NCI-H1694 treated with DMSO at 0.1 percent for 48 hours (cell line): ENCODE results near the gene HOXD10.

Source experiments
- DNase-seq: peaks from one replicate; lab custom pipeline; 2025; lab: John Stamatoyannopoulos, UW

The HOXD10 gene

DNA sequence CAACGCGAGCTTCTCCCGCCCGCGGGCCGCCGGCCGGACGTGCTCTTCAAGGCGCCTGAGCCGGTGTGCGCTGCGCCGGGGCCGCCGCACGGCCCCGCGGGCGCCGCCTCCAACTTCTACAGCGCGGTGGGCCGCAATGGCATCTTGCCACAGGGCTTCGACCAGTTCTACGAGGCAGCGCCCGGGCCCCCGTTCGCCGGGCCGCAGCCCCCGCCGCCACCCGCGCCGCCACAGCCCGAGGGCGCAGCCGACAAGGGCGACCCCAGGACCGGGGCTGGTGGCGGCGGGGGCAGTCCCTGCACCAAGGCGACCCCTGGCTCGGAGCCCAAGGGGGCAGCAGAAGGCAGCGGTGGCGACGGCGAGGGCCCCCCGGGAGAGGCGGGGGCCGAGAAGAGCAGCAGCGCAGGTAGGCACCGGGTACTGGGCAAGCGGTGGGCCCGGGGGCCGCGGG, 8.8 kb upstream of the HOXD10 start:
- no peak for DNase-seq

DNA sequence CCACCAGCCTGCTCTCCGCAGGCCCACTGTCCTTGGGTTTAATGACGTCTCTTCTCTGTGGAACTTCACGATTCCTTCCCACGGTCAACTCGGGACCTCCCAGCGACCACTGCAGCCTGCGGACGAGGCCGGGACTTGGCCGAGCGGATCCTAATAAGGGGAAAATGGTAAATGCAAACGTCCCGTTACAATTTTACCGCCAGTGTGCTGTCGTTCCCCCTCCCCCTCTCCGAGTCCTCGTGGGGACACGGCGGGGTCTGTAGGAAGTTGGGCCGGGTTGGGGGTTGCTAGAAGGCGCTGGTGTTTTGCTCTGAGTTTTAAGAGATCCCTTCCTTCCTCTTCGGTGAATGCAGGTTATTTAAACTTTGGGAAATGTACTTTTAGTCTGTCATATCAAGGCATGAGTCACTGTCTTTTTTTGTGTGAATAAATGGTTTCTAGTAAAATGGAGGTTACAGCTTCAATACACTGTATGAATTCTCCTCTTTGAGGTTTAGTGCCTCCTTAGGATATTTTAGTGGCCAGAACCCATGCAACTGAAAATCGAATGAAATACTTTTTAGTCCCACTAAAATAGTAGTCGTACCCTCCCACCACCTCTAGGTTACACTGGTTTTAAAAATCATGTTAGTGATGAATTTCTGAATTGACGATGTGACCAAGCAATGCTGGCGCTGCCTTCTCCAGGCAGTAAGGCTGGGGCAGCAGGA, 7.2 kb upstream of the HOXD10 start:
- DNase-seq: no peak

DNA sequence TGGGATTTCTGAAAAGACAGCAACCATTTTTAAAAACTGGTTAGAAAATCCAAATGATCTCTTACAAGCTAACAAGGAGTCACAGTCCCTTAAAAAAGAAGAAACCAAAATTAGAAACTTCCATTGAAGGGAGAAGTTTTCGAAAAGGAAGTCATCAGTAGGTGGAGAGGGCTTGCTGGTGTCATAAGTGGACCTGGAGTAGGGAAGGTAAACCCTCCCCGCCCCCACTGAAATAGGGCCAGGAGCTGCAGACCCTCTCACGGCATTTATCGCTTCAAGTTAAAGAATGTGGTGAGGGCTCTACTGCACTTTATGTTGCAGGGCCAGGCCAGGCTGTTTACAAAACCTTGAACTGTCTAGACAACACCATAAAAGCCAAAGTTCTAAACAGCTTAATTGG, 6.6 kb upstream of the HOXD10 start:
- no peak for DNase-seq

DNA sequence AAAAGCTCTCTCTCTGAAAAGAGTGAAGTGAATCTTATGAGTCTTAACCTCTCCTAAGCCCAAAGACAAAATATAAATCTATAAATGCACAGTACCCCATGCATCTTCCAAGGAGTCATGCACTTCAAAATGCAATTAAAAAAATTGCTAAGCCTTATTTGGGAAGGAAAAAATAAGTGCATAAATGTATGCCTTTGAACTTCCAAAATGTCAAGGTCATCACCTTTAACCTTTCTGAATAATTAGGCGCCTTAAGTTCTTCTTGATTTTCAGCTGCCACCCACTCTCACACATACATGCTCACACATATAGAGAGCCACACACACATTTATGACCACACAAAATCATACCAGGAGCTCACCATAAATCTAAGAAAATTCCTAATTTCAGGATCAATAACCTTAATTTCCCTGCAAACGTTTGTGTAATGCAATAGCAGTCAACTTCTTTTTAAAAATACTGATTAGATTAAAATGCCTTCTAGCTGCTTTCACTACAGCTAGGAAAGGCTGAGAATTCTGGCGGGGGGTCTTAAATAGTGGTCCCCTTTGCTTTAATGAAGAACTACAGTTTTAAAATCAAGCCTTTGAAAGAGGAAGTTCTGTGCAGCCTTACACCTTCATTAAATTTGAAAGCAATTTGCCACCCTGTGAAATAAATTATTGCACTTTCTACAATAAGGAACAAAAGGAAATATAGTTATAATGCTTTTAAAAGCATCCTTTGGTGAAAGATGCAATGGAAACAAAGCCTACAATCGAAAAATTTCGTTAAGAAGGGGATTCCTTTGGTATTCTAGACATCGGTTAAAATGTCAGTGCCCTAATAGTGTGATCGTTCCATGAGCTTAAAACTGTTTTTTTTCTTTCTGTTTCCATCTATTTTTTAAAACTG, 5.9 kb upstream of the HOXD10 start:
- no peak for DNase-seq

DNA sequence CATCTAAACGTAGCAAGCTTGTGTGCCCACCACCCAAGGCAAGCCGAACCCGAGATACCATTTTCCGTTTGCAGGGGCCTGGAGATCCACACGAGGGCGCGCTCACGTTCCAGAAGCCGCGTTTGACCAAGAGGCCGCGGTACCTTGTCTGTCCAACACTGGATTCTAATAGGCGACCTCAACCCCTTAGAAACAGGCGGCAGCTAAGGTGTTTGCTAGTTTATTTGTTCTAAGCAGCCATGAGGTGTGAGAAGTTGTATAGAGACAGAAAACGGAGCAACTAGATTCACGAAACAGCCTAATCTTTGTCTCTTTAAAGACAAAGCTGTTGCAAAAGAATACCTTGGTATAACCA, 5.3 kb upstream of the HOXD10 start:
- peak; percentile 59 for DNase-seq

DNA sequence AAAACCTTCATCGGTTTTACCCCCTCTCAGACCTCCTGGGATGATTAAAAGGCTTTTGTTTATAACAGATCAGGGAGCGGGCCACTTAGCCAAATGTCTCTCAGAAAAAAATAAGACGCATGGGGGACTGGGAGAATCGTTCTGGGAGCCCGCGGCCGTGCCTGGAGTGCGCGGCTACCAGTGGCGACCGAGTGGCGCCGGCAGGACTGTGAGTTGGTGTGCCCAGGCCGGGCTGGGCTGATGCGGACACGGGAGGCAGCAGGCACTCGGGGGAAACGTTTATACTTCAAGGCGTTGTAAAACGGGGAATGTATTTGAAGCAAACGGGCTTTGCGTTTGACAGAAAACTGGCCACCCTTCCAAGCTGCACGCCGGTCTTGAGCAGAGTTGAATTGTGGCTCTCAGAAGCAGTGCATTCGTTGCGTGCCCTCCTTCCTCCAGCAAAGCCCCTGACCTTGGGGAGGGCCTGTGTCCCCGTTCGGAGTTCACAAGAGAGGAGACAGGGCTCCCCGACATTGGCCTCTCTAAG, 4.7 kb upstream of the HOXD10 start:
- no peak for DNase-seq

DNA sequence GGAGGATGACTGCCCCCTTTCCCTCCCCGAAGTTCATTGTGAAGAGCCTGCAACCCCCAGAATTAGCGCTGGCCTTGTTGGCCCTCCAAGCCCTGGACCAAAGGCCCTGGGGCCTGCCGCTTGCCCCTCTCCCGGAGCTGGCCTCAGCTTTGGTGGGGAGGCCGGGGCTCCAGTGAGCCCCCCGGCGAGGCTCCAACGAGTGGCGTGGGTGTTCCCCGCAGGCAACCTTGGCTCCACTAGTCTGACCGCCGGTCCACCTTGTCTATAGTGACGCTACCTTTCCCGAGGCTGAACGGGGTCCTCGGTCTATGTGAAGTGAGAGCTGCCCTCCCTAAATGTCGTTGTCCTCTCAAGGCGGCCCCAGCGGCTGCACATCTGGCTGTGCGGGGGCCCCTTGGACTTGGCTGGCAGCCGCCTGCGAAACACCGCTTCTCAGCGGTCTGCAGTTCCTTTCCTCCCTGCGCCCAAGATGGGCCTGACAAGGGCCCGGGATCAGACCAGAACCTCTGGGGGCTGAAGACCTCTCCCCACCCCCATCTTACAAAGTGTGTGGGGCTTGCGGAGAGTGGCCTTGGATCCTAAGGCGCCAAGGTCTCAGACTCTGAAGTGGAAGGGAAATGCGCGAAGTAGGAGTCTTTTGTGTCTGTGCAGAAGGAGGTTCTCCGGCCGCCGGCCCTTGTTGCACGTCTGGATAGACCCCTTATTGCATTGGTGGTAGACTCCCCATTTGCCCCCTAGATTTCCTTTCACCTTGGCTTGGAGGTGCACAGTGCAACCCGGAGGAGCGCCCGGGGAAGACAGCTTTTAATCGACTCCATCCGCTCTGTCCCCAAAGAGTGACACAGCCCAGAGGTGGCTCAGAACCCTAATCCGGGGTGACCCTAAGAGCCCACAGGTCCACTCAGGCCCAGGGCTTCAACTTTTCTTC, 3.9 kb upstream of the HOXD10 start:
- DNase-seq: no peak

DNA sequence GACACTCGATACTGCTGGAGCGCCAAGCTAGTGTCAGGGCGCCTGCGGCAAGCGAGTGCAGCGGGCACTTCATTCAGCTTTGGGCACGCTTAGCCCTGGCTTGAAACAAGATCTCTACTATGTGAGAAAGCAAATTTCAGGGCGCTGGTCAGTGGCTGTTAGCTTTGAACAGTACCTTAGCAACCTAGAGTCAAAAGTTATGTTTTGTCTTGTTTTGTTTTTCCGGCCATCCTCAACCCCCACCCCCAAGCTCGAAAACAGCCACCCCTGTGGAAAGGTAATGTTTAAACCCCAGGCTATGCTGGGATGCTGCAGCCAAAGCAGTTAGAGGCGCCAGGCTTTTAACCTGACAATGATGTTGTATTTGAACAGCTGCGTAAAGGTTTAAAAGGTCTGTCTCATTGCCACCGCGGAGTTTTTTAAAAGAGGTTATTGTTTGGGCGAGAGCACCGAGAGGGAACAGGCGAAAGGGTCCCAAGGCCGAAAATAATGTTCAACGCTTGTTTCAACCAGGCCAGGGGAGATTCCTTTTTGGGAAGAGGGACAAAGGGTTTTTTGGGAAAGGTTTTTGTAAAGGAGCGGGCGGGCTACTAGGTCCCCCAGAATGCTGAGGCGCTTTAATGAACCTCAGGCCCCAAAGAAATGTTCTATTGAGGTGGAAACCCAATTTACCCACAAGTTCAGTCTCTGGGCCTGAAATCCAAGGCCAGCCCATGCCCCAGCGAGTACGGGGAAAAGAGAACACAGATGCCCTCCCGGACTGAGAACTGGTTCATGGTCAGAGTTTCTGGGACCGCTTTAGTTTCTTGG, 2.3 kb upstream of the HOXD10 start:
- DNase-seq: no peak

DNA sequence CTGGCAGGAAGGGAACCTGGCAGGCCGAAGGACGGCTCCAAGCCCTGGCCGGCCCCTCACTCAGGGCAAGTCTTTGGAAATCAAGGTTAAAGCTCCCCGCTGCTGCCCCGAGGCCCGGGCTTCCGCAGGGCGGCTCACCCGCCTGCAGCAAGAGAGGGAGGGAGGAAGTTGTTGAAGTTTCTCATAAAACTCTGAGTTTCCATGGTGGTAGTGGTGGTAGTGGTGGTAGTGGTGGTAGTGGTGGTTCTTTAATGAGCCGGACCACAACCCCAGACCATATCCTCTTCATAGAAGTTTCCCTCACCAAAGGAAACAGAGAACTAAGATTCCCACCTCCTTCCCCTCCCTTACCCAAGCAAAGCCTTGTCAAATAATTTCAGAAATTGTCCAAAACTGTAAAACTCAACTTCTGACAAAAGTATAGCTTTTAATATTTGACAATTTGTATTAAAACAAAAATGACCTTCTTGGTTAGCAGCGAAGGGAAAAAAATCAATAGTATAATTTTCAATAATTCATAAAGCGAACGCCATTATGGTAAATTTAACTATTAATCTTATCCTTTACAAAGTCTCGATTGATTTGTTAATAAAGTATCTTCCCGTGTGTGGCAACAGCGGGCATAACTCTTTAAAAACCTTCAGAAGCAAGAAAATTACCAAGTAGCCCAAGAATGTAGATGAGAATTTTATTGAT, 1.5 kb upstream of the HOXD10 start:
- no peak for DNase-seq

DNA sequence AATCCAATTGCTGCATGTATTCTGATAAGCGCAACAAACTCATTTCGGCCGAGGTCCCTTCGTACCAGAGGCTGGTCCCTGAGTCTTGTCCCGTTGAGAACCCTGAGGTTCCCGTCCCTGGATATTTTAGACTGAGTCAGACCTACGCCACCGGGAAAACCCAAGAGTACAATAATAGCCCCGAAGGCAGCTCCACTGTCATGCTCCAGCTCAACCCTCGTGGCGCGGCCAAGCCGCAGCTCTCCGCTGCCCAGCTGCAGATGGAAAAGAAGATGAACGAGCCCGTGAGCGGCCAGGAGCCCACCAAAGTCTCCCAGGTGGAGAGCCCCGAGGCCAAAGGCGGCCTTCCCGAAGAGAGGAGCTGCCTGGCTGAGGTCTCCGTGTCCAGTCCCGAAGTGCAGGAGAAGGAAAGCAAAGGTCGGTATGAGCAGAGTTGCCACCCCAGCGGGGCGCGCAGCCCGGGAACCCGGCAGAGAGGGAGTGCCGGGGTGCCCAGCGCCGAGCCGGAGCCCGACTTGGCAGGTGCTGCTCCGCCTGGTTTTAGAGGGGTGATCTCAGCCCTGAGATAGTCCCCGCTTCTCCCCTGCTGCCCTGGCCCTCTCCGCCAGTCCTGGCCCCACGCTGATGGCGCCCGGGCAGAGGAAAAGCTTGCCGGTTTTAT, 714 bp downstream of the HOXD10 start:
- DNase-seq: no peak

DNA sequence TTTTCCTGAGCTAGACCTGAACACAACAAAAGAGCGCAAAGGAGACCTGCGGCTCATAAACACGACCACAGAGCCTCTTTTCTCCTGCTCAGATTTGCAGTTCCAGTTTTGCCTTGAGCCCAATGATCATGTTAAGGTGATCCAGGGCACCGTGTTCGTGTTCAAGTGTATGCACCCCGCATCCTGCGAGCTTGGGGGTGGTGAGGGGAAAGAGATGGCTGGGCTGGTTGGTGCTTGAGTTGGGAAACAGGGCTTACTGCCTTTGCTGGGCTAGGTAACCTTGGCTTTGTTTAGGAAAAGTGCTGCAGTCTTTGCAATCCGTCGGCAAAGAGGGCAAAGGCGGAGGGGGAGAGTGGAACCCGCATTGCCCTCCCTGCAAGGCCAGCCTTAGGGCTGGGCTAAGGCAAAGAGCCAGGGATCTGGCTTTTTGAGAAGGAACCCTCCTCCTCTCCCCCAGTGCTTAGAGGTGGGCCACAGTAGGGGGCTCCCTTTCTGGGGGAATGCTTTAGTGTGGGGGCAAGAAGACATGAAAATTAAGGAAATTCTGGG, 1.3 kb downstream of the HOXD10 start:
- DNase-seq: no peak

DNA sequence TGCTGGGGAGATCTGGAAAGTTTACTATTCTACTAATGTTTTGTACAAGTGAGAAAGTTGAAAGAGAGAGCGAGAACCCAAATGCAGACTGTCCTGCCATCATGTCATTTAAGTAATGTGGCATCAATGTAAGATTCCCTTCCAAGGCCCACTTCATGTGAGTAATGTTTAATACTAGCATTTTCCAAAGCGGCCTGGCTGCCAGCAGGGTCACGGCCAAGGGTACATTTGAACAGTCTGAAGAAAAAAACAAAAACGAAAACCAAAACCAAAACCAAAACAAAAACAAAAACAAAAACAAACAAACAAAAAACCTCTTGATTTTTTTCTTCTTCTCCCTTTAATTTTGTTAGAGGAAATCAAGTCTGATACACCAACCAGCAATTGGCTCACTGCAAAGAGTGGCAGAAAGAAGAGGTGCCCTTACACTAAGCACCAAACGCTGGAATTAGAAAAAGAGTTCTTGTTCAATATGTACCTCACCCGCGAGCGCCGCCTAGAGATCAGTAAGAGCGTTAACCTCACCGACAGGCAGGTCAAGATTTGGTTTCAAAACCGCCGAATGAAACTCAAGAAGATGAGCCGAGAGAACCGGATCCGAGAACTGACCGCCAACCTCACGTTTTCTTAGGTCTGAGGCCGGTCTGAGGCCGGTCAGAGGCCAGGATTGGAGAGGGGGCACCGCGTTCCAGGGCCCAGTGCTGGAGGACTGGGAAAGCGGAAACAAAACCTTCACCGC, 2.2 kb downstream of the HOXD10 start:
- peak; percentile 5 for DNase-seq

DNA sequence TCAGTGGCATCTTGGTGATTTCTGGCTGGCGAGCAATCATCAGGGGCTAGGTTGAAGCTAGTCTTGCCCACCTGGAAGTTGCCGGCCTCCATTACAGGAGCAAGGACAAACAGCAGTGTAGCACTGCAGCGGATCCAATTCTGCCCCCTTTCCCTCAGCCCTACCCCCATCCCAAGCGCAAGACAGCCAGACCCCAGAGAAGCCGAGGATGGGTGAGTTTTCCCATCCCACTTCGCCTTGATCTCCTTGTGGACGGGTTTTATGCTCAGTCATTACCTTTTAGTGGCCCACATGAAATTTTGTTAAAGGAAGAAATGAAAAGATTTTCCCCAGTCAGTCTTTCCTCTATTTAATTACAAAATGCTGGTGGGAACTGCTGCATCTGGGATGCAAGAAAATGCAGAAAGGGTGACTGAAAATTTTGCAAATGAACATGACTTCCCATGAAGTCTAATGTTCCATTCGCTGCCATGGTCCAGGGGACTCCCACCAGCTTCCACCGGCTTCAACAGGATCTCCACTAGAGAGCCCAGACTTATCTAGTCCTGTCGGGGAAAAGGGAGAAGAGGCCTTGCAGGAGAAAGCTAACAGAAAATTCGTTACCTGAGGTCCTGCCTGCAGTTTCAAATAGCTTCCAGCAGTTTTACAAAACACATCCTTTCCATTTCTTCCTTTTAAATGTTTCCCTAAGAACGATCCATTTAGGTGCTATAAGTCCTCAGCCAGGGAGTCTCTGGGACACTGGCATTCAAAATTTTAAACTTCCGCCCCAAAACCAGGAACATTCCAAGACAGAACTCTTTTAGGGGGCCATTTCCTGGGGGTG, 4.0 kb downstream of the HOXD10 start:
- DNase-seq: no peak

DNA sequence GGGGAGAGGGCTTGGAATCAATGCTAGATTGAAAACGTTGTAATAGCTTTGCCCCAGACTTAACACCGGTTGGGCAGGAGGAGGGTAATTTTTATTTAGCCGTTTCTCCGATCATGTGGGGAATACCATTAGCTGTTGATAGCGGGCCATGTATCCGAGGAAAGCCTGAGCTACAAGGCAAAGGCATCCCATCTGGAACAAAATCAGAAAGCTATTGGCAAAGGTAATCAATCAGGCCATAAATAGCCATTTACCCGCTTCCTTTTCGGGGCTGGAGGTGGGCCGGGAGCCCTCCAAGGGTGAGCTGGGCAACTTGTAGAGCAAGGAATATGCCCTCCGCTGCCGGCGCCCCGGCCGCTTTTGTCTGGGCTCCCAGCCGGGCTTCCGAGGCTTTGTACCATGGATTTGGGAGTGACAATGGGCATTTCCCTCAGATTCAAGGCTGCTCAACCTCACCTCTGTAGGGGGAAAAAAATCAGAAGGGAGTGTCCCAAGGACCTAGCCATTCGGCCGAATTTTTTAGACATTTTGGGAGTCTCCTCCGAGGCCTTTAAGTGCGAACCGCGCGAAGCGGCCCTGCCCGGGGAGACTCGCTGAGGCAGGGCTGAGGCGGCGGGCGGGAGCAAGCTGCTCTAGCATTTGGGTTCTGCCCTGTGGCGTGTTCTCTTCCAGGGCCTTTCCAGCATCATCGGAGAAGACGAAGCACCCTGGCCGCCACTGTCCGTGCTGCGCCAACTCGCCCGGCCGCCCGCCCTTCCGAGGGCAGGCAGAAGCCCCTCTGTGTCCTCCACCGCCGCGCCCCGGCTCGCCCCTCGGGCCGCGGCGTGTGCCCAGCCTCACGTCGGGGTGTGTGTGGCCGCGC, 4.8 kb downstream of the HOXD10 start:
- no peak for DNase-seq

DNA sequence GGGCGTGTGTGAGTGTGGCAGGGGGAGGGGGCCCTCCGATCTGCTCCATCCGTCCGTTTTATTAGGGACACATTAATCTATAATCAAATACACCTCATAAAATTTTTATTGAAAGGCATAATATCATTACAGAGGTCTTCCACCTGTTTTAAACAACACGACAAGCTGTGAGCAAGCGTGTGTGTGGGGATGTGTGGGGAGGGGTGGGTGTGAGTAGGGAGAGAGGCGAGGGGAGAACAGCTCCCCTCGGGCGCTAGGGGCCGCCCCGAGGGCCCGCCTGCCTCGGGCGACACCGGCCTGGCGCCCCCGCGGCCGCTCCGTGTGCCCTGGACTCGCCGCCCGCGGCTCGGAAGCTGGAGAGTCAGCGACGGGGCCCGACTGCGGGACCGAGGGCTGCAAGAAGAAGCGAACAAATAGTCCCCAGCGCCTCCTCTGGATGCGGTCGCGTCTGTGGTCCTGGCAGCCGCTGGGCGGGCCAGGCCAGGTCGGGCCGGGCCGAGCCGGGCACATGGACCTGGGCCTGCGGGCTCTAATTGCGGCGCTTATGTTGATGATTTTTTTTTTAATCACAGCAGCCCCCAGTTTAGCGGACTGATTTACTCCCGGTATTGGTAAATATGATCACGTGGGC, 5.6 kb downstream of the HOXD10 start:
- no peak for DNase-seq

DNA sequence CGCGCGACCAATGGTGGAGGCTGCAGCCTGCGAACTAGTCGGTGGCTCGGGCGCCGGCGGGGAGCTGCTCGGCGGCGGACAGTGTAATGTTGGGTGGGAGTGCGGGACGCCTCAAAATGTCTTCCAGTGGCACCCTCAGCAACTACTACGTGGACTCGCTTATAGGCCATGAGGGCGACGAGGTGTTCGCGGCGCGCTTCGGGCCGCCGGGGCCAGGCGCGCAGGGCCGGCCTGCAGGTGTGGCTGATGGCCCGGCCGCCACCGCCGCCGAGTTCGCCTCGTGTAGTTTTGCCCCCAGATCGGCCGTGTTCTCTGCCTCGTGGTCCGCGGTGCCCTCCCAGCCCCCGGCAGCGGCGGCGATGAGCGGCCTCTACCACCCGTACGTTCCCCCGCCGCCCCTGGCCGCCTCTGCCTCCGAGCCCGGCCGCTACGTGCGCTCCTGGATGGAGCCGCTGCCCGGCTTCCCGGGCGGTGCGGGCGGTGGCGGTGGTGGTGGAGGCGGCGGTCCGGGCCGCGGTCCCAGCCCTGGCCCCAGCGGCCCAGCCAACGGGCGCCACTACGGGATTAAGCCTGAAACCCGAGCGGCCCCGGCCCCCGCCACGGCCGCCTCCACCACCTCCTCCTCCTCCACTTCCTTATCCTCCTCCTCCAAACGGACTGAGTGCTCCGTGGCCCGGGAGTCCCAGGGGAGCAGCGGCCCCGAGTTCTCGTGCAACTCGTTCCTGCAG, 6.3 kb downstream of the HOXD10 start, which contains the start of gene HOXD9:
Gene HOXD9 (plus strand): TSS at position 37 of the 728 bp plus-strand sequence. CDS start 50 bp downstream, at position 87.
- no peak for DNase-seq
